Activated effector memory CD4-positive, alpha-beta T cell treated with Interleukin-2 at 50 U/mL for 16 hours (primary cell): ENCODE data around the gene NAP1L1.
"Not testable (repeated sequence)": the region's sequence is repeated elsewhere in the genome, so short reads cannot be mapped to it uniquely, and the experiment has no call there.

Source experiments
- DNase-seq: peaks from one replicate; pipeline ENCODE4 v3.0.0-alpha.2; 2020

The NAP1L1 gene

DNA sequence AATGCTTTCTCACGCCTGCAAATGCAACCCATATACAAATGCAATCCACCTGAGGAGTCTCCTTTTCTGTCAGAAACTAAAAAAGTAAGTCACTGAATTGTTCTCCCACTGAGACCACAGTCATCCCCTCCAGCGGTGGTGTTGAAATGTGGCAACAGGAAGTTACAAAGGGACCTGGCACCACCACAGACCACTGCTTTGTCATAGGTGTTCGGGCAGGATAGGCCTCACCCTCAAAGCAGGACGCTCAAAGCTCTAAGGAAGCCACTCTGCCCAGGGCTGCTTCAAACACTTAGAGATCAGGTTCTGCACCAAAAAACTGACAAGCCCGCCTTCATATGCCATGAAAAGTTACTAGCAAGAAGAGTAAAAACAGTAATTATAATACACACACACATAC lies 64.2 kb downstream of the NAP1L1 start:
- peak; percentile 64 for DNase-seq

DNA sequence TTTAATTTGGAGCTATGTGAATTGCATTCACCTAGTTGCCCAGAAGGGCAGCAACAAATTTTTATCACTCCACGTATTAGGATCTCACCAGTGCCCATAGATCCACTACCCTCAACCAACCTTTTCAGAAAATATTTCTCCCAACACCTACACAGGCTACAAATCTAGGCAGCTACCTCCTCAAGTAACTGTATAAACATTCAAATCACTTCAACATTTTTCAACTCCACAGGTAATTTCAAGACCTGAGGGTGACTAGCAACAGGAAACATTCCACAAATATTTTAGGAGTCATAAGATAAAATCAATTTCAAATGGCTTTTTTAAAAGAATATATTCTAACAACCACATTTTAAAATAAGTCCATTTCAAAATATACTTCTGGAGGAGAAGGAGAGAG lies 65.8 kb downstream of the NAP1L1 start:
- DNase-seq, result no peak

DNA sequence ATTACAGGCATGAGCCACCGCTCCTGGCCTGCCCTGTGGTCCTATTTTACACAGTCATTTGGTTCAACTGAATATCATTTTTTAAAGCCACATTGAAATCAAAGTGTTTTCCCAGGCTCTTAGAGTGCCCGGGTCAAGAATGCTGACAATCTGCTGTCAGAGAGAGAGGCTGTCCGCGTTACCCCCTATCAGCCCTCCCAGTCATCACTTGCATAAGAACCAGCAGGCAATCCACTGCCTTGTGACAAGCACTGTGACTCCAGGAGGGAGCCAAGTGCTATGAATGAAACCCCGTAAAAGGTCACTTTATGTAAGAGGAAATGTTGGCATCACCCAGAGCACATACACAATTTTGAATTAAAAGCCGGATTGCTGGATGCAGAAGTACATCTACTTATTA lies 66.4 kb downstream of the NAP1L1 start:
- no peak for DNase-seq

DNA sequence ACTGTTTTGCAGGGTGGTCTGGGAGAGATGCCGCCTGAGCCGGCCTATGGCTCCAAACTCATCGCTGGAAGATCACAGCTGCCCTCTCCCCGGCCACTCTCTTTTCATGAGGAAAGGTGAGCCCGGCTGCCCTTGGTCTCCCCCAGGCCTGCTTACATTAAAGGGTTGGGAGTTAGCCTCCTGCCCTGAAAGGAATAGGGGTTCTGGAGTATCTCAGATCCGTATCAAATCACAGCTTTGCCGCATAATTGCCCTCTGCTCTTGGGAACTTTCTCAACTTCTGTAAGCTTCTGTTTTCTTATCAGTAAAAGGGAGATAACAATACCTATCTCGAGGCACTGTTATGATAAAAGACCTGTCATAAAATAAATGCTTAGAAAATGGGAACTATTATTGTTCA lies 70.5 kb downstream of the NAP1L1 start:
- no peak for DNase-seq

DNA sequence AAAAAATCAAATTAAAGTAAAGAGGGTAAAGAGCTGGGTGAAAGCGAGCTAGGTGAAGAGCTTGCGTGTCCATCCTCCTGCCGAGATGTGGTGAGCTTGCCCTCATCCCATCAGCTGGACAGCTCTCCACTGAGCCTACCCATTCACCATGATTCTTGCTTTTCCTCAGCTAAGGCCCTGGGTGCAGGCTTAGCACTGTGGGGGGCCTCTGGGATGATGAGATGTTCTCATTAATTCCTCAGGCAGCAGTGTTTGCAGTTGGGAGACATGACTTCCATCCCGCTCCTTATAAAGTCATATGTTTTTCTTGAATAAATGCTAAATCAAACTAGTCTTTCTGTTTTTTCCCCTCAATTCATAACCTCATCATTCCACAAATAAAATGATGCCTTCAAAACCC lies 70.9 kb downstream of the NAP1L1 start:
- no peak for DNase-seq

DNA sequence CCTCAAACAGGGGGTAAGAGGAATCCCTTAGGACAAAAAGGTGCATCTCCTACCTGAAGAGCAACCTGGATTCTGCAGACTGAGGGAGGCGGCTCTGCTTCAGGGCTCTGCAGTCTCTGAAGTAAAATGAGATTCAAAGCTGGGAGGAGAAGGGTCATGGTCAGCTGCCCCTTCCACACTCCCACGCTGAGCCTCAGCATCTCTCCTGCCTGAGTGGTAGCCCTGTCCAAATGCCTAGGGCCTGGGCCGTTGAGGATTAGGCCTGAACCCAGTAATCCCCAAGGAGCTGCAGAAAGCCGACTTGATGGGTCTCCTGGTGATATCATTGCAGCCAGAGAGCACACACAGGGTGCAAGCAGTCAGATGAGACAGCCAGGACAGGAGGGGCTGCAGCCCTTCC lies 71.8 kb downstream of the NAP1L1 start:
- no peak for DNase-seq

DNA sequence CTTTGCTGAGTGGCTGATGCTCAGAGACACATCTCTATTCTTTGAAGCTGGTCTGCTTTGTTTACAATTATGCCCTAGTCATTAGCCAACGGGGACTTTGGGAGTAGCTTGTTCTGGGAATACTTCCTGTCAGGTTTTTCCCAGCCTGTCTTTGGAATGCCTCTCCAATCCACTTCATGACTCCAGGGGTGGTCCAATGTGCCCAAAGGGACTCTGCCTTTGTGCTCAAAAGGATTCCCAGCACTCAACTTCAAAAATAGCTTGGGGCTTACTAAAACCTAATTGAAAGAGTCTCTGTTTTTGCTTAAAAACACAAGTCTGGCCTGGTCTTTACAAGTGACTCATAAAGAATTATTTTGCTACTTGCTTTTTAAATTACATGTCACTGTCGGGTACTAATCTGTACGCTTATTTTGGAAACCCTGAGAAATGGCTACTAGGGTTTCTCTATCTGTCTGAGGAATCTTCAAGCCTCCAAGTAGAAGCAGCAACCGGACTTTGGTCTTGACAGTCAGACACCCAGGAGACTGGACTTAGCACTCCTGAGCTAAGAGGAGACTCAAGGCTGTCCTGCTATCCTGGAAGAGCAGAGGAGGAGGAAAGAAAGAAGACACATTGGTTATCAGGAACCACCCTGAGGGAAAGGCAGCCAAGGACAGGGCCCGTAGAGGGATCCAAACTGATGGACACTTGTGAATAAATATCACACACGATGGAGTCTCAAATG lies 73.6 kb downstream of the NAP1L1 start:
- no peak for DNase-seq

DNA sequence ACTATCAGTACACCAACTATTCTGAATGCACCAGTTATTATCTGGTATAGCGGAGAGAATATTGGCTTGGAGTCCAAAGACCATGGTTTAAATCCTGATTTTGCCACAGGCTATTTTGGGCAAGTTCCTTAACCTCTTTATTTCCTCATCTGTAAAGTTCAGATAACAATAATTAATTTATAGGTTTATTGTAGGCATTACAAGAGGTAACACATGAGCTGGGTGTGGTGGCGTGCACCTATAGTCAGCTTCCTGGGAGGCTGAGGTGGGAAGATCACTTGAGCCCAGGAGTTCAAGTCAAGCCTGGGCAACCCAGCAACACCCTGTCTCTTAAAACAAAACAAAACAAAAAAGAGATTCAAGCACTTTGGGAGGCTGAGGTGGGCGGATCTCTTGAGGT lies 76.1 kb downstream of the NAP1L1 start:
- no peak for DNase-seq

DNA sequence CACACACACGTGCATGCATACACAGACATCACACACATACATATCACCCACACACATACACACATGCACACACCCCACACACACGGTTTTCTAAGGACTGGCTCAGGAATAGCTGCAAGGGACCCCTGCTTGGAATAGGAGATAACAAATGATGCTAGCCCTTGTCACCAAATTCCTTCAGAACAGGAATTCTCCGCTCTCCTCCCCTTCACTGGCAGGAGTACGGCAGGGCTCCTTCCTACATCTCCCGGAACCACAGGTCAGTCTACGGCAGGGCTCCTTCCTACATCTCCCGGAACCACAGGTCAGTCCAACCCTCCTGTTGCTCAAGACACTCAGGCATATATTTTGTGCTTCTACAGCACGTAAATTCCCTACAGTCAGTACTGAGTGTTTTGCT lies 76.8 kb downstream of the NAP1L1 start:
- no peak for DNase-seq

DNA sequence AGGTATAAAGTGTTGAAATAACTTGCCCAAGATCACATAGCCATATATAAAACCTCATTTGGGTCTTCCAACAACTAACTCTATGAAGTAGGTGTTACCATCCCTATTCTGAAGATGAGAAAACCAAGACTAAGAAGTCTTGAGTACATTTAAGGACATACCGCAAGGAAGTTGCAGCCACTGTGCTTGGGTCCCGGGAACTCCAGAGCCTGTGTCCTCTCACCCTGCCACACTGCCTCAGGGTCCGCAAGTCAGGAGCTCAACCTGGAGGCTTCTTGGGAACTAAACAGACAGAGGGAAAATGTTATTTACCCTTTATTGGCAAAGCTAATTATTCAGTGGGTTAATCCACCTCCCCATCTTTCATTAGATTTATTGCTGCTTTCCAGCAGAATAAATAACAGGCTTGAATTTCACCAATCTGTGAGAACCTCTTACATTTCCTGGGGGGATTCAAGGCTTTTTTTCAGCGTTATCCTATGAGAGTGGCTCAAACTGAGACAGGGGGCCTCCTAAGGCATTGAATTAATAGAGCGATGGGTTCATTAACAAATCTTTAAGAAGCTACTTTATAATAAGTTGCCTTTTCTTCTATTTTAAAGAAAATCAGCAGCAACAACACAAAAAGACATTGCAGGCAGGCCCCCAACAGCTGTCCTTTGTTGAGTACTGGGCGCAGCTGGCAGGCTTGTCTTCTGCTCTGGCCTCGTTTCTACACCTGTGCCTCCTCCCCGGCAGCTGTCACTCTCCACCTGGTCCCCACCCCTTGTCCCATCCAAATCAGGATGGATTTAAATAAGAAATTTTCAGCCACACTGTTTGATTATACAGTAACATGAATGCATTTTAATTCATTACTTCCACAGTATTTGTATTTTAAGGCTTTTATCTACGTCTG lies 78.2 kb downstream of the NAP1L1 start:
- no peak for DNase-seq

DNA sequence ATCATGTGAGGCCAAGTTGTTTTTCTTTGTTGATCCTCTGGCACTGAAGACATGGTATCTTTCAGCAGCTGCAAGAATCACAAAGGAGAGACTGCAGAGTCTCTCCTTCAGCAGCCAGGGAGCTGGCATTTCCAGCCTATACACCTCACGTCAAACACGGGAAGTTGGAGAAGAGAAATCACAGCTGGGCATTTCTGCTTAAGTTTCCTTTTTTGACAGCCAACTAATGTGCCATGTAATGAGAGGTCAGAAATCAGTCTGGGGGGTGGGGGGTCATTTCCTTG lies 81.2 kb downstream of the NAP1L1 start:
- DNase-seq, result no peak

DNA sequence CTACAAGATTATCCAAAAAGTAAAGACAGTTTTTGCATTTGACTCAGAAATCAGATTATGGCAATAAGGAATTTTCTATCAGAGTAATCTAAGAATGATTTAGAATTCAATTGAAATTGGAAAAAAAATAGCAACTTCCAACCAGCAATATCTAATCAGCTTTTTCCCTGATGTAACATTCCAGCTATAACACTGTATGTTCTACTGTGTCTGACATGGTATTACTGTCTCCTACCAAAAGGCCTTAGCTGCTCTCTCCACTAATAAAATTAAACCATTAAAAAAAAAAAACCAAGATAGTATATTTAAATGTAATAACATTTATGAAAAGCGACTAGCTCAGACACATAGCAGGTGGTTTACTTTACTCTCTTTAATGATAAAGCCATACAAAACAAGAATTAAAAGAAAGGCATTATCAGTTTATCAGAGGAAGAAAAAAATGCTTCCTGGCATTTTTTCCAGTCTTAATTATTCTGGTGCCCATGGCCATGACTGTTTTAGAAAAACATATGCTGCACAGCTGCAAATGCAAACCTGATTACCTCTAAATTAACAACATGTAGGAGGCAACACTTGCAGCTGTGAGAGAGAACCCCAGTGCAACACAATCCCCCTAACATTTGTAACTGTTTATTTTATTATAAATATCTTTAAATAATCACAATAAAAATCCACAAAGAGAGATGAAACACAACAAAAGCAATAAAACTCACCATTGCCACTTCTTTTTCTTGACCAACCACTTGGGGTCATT lies 81.7 kb downstream of the NAP1L1 start:
- DNase-seq, result no peak

DNA sequence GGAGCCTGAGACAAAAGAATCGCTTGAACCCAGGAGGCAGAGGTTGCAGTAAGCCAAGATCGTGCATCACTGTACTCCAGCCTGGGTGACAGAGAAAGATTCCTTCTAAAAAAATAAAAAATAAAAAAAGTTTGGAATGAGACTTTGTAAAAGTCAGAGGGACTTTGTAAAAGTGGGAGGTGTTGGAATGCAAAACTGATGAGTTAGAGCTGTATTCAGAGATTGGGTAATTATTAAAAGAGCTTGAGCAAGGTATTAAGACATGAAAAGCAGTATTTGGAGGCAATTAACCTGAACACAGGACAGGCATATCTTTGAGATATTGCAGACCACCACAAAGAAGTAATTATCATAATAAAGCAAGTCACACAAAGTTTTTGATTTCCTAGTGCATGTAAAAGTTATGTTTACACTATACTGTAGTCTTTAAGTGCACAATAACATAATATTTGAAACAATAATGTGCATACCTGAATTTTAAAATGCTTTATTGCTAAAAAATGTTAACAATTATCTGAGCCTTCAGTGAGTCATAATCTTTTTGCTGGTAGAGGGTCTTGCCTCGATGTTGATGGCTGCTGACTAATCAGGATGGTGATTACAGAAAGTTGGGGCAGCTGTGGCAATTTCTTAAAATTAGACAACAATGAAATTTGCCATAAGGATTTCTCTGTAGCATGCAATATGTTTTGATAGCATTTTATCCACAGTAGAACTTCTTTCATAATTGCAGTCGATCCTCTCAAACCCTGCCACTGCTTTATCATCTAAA lies 86.0 kb downstream of the NAP1L1 start:
- DNase-seq, result no peak

DNA sequence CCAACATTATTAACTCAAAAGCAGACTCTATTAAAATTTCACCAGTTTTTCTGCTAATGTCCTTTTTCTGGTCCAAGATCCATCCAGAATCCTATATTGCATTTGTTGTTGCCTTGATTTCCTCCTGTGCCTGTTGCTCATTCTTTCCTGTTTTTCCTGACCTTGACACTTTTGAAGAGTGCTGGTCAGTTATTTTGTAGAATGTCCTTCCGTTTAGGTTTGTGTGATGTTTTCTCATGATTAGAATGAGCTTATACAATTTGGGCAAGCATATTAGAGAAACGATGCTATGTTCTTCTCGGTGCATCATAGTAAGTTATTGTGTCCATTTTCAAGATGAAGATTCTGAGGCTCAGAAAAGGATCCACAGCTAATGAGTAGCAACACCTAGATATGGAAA lies 86.8 kb downstream of the NAP1L1 start:
- DNase-seq, result no peak

DNA sequence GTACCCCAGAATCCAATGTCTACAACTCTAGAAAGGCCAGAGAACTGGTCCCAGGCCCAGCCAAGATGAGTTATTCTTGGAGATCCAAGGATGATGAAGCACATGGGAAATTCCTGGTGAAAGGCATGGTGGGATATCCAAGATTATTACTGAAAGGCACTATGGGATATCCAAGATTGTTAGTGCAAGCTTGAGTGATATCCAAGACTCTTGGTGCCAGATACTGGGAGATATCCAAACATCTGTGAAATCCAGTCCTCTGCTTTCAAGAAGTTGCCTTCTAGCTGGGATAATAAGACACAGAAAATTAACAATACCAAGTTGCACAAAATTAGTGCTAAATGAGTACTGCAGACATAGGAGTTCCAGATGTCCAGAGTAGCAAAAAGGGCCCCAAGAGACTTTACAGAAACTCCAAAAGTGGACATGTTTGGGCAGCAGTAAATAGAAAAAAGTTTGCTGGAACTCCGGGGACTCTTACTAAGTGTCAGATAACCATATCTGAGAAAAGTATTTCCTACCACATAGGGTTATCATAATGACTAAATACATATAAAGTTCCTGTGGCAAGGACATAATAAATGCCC lies 87.5 kb downstream of the NAP1L1 start:
- no peak for DNase-seq

DNA sequence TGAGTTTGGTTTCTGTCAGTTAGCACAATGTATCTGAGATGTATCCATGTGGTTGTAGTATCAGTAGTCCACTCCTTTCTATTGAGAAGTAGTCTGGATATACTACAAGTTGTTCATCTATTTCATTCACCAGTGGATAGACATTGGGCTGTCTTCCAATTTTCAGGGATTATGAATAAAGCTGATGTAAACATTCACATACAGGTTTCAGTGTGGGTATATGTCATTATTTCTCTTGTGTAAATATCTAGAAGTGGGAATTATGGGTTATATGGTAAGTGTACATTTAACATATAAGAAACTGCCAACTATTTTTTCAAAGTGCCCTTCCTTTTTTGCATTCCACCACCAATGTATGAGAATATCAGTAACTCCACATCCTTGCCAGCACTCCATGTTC lies 88.8 kb downstream of the NAP1L1 start:
- DNase-seq, result no peak

DNA sequence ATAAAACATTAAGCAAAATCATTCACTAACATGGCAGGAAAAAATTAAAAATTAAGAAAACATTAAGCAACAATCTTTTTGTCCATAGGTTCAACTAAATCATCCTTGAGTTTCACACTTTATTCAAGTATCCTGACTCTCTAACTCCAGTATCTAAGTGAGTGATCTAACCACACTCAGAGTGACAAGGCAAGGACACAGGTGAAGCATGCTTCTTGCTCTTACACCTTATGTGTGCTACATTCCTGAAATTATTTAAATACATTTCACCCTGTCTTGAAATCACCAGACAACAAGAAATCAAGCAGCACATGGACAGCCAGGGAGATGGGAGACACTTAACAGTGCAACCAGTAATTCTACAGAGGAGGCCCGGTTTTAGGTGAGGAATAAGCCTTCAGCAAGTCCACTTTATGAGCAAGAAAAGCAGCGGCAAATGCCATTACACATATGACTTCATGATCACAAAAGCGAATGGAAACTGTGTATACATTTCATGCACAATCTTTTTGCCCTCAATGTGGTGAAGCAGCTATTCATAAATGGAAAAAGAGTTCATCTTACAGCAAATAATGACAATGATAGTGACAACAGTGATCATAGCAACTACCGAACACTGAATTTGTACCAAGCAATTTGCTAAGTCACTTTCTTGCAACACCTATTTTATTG lies 90.3 kb downstream of the NAP1L1 start:
- DNase-seq, result no peak

DNA sequence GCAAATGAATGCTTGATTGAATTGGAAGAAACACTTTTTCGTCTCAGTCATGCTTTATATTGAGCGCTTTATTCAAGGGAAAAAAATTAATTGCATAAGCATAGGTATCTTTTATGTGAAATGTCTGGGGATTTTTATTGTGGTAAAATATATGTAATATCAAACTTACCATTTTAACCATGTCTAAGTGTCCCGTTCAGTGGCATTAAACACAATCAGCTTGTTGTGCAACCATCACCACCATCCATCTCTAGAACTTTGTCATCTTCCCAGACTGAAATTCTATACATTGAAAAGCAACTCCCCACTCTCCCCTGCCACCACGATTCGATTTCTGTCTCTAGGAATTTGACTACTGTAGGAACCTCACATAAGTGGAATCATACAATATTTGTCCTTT lies 92.7 kb downstream of the NAP1L1 start:
- no peak for DNase-seq

DNA sequence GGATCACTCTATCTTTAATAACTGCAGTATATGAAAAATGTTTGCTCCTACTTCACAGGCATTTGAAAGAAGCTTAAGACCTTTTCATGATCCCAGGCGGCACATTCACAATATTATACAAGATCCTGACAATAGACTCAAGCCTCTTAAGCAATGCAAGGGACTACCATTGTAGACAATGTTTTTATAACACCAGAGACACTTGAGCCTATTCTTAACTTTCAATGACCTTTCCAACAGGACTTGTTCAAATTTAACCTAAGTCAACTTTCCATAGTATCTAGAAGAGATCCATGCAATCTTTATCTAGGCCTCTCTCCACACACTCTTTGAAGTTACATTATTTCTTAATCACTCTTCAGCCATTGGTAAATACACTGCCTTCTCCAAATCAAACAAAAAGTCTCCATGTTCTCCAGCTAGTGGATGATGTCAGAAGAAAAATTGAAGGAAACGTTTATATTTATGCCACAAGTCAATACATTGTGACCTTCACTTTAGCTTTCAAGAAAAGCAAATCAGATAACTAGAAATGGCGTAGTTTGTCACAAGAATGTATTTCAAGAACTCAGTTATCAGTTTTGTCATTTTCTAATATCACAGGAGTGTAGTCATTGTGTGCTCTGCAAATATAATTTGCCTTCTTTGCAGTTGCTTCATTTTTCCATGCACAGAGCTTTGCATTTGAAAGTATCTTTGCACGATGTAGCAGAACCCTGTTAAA lies 94.1 kb downstream of the NAP1L1 start:
- DNase-seq, result no peak

DNA sequence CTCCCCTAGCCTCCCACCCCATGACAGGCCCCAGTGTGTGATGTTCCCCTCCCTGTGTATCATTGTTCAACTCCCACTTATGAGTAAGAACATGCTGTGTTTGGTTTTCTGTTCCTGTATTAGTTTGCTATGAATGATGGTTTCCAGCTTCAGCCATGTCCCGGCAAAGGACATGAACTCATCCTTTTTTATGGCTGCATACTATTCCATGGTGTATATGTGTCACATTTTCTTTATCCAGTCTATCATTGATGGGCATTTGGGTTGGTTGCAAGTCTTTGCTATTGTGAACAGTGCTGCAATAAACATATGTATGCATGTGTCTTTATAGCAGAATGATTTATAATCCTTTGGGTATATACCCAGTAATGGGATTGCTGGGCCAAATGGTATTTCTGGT lies 96.8 kb downstream of the NAP1L1 start:
- DNase-seq, result not testable (repeated sequence)
